OCI-LY3 (cell line): ENCODE results near the gene POLR1C.

Experiments used
- H2AFZ ChIP-seq: fragments of 200-600, 300-600 bp; shearing (Covaris generic); 2 replicates; pipeline ENCODE4 v1.6.0; 2014; ENCODE audit warnings: antibody characterized with exemption, low read depth, low read length
- H3K27ac ChIP-seq: fragments of 200-600, 300-600 bp; sonication (generic); 2 replicates; pipeline ENCODE4 v1.5.1; 2014; ENCODE audit warnings: mild to moderate bottlenecking, low read length, moderate library complexity, mixed read lengths
- H3K27me3 ChIP-seq: fragments of 200-600, 300-600 bp; sonication (generic); 2 replicates; pipeline ENCODE4 v1.6.1; 2014; ENCODE audit warnings: low read depth, low read length, mixed read lengths
- H3K36me3 ChIP-seq: fragments of 200-600, 300-600 bp; sonication (generic); replicated peaks from 2 replicates; pipeline ENCODE3; 2014; ENCODE audit warnings: low read depth, low read length, mixed read lengths
- H3K4me1 ChIP-seq: fragments of 300-600, 200-600 bp; sonication (generic); 2 replicates; pipeline ENCODE4 v1.6.1; 2014; ENCODE audit warnings: low read length, mixed read lengths
- H3K4me2 ChIP-seq: fragments of 200-600, 300-600 bp; sonication (generic); 2 replicates; pipeline ENCODE4 v1.6.1; 2014; ENCODE audit warnings: low read length, mixed read lengths
- H3K4me3 ChIP-seq: fragments of 300-600, 200-600 bp; sonication (generic); 2 replicates; pipeline ENCODE4 v1.5.1; 2014; ENCODE audit warnings: antibody characterized with exemption, mild to moderate bottlenecking, low read length, moderate library complexity
- H3K79me2 ChIP-seq: fragments of 300-600, 200-600 bp; shearing (Covaris generic); 2 replicates; pipeline ENCODE4 v1.6.1; 2014; ENCODE audit warnings: mild to moderate bottlenecking, low read length, mixed read lengths
- H3K9ac ChIP-seq: fragments of 300-600, 200-600 bp; shearing (Covaris generic); 2 replicates; pipeline ENCODE4 v1.6.0; 2014; ENCODE audit warnings: mild to moderate bottlenecking, low read length, moderate library complexity
- H3K9me3 ChIP-seq: fragments of 200-600, 300-600 bp; shearing (Covaris generic); 2 replicates; pipeline ENCODE4 v1.6.1; 2014; ENCODE audit warnings: low read length, mixed read lengths; ENCODE audit not compliant: insufficient read depth
- H4K20me1 ChIP-seq: fragments of 200-600, 300-600 bp; sonication (generic); 2 replicates; pipeline ENCODE4 v1.6.1; 2016; ENCODE audit warnings: low read length, mixed read lengths; ENCODE audit not compliant: insufficient read depth
- EZH2phosphoT487 ChIP-seq: fragments of 200-600 bp; shearing (Covaris generic); IDR thresholded peaks from 2 replicates; pipeline ENCODE4 v1.6.1; 2018; ENCODE audit warnings: antibody characterized with exemption, mixed run types, low read depth
- TF ChIP-seq, protein P1 (sequence below): fragments of 200-600, 300-600 bp; sonication (generic); IDR thresholded peaks from 2 replicates; pipeline ENCODE4 v1.5.1; 2014; ENCODE audit warnings: antibody characterized with exemption, low read length, low read depth

POLR1C gene

GRCh38 chr6:43517505-43518357 lies 842 bp downstream of the POLR1C start:
- H3K9me3 ChIP-seq = no peaks in the 10 kb centered on the region
- peak overlapping the region; percentile 84 for H3K4me3 ChIP-seq
- H3K79me2 ChIP-seq = peaks cover 54% of the 10 kb centered on the region
- peak overlapping the region; percentile 93 for H3K4me2 ChIP-seq
- H3K4me1 ChIP-seq = peaks cover 19% of the 10 kb centered on the region
- peak overlapping the region; percentile 94 for H3K9ac ChIP-seq
- H3K27ac ChIP-seq = peak overlapping the region; percentile 54
- H2AFZ ChIP-seq = peak overlapping the region; percentile 28; the same call in 1 of the 2 replicates
- peaks cover 58% of the 10 kb centered on the region for H3K36me3 ChIP-seq
- peaks cover 6% of the 10 kb centered on the region; the same call in 1 of the 2 replicates for H4K20me1 ChIP-seq
- no peaks in the 10 kb centered on the region for H3K27me3 ChIP-seq
- TF ChIP-seq EZH2phosphoT487 = no peak
- TF ChIP-seq, protein P1, sequence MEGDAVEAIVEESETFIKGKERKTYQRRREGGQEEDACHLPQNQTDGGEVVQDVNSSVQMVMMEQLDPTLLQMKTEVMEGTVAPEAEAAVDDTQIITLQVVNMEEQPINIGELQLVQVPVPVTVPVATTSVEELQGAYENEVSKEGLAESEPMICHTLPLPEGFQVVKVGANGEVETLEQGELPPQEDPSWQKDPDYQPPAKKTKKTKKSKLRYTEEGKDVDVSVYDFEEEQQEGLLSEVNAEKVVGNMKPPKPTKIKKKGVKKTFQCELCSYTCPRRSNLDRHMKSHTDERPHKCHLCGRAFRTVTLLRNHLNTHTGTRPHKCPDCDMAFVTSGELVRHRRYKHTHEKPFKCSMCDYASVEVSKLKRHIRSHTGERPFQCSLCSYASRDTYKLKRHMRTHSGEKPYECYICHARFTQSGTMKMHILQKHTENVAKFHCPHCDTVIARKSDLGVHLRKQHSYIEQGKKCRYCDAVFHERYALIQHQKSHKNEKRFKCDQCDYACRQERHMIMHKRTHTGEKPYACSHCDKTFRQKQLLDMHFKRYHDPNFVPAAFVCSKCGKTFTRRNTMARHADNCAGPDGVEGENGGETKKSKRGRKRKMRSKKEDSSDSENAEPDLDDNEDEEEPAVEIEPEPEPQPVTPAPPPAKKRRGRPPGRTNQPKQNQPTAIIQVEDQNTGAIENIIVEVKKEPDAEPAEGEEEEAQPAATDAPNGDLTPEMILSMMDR = no peak

DNA sequence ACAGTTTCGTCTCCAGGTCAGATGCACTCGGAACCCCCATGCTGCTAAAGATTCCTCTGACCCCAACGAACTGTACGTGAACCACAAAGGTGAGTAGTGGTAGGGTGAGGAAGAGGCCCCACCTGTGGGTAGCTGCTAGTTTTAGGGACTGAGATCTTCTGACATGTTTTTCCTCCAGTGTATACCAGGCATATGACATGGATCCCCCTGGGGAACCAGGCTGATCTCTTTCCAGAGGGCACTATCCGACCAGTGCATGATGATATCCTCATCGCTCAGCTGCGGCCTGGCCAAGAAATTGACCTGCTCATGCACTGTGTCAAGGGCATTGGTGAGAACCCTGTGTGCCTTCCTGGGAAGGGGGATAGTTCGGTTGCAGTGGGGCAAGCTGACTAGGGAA lies 3.2 kb downstream of the POLR1C start:
- Histone ChIP-seq H3K27me3 (no peaks in the 10 kb centered on the region), H3K36me3 (peaks cover 67% of the 10 kb centered on the region), H3K9ac (no peak overlapping the region), H3K4me1 (peaks cover 16% of the 10 kb centered on the region), H3K9me3 (no peaks in the 10 kb centered on the region), H3K4me3 (no peak overlapping the region), H2AFZ (no peak overlapping the region), H4K20me1 (peaks cover 6% of the 10 kb centered on the region; the same call in 1 of the 2 replicates), H3K79me2 (peaks cover 48% of the 10 kb centered on the region), H3K4me2 (no peak overlapping the region), H3K27ac (no peak overlapping the region)
- TF ChIP-seq, protein P1 = no peak
- TF ChIP-seq EZH2phosphoT487 = no peak

- peaks cover 77% of the 10 kb centered on the region for H3K36me3 ChIP-seq
- no peaks in the 10 kb centered on the region for H3K27me3 ChIP-seq
- peaks cover 32% of the 10 kb centered on the region for H3K79me2 ChIP-seq
- no peak overlapping the region for H2AFZ ChIP-seq
- peaks cover 12% of the 10 kb centered on the region for H3K4me1 ChIP-seq
- no peak overlapping the region for H3K4me3 ChIP-seq
- H3K9me3 ChIP-seq = no peaks in the 10 kb centered on the region
- TF ChIP-seq, protein P1 = no peak
- TF ChIP-seq EZH2phosphoT487 = no peak
- H4K20me1 ChIP-seq = peaks cover 6% of the 10 kb centered on the region; the same call in 1 of the 2 replicates
- no peak overlapping the region for H3K9ac ChIP-seq
- no peak overlapping the region for H3K27ac ChIP-seq
- H3K4me2 ChIP-seq = no peak overlapping the region
Observed at GRCh38 chr6:43521836-43522235, 4.9 kb downstream of the POLR1C start.

GRCh38 chr6:43522547-43523261 lies 5.8 kb downstream of the POLR1C start:
- peaks cover 6% of the 10 kb centered on the region; the same call in 1 of the 2 replicates for H4K20me1 ChIP-seq
- no peak overlapping the region for H3K9ac ChIP-seq
- no peaks in the 10 kb centered on the region for H3K9me3 ChIP-seq
- no peak overlapping the region for H3K27ac ChIP-seq
- peaks cover 86% of the 10 kb centered on the region for H3K36me3 ChIP-seq
- no peak overlapping the region for H3K4me2 ChIP-seq
- TF ChIP-seq EZH2phosphoT487 = no peak
- TF ChIP-seq, protein P1 = no peak
- no peak overlapping the region for H2AFZ ChIP-seq
- no peak overlapping the region for H3K4me3 ChIP-seq
- peaks cover 23% of the 10 kb centered on the region for H3K79me2 ChIP-seq
- H3K4me1 ChIP-seq = peaks cover 12% of the 10 kb centered on the region
- H3K27me3 ChIP-seq = no peaks in the 10 kb centered on the region
